ENCODE measurements around the gene MED31. TPM values are rescaled to one million over a fixed set of nuclear protein-coding genes. Genes with fewer than 3 reads are reported as not detected.

The MED31 gene
- total and polyA plus RNA-seq, 2 donors (not counting 3 experiments of a cell fraction or from before 2014, with no cell fraction given) = 13.7 to 29.4 TPM

DNA sequence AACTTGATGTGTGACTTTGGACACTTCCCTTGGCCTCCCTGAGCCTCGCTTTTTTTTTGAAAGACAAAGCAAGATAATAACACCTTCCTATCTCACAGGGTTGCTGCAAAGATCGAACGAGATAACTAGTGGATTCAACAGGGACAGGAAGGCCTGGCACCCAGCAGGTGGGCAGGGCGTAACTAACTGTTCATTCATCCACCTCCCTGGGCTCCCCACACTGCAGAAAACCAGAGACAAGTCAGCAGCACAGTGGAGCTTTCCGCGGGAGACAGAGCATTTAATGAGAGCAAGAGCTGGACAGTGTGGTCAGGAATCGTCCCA lies 33.0 kb upstream of the MED31 start:
- POLR2A ChIA-PET = no interaction called here
- H3K9me3 ChIP-seq (replicated peaks; ENCODE audit: control insufficient read depth, insufficient read depth, low read length) = no peaks in the 10 kb centered on the region
- H3K79me2 ChIP-seq (ENCODE audit: control insufficient read depth, insufficient read depth, low read length) = no peaks in the 10 kb centered on the region
- intact Hi-C loops (cut with micrococcal nuclease) (no loop called here), dilution Hi-C loops (cut with MboI; ENCODE audit: extremely low pct_ligation_motif_present, low sequenced_read_pairs) (no loop called here)
- H3K4me1 ChIP-seq (ENCODE audit: control insufficient read depth, extremely low read depth, insufficient read depth, low read length) = no peaks in the 10 kb centered on the region
- no peaks in the 10 kb centered on the region for H3K36me3 ChIP-seq (ENCODE audit: control insufficient read depth in 2 of 2, extremely low read depth in 1 of 2, insufficient read depth in 2 of 2, low read length in 2 of 2)
- CTCF ChIA-PET = interaction anchor here (1.2 to 1.3 kb wide), 3 partner anchors 16 to 159 kb away, joined by 5 to 7 read pairs (median 6); no protein-coding TSS in a partner anchor
- no peaks in the 10 kb centered on the region for H3K9me1 ChIP-seq (replicated peaks; ENCODE audit: control insufficient read depth, extremely low read depth, insufficient read depth, low read length)
- peaks cover 0 to 3% of the 10 kb centered on the region in 2 experiments for H3K27me3 ChIP-seq (ENCODE audit: control insufficient read depth in 2 of 2, insufficient read depth in 2 of 2, low read length in 2 of 2)
- no peaks in the 10 kb centered on the region for H4K20me1 ChIP-seq (replicated peaks; ENCODE audit: control insufficient read depth, extremely low read depth, insufficient read depth, low read length)
- no peak overlapping the region for H3K27ac ChIP-seq (ENCODE audit: insufficient read depth, low read depth, low read length)
- DNase-seq (ENCODE audit: low read depth, low spot score) = no peak
- no TSS peak for BruUV-seq (replicated peaks)
- H3K4me2 ChIP-seq (ENCODE audit: insufficient read depth, low read length) = no peak overlapping the region
- H3K4me3 ChIP-seq (replicated peaks in 1 of 3; ENCODE audit: insufficient read depth in 1 of 3, low read depth in 1 of 3, low read length in 3 of 3) = no peak overlapping the region
- H2AFZ ChIP-seq (ENCODE audit: low read depth, low read length) = no peak overlapping the region
- no peak for FAIRE-seq
- TF ChIP-seq JUN (IDR thresholded peaks at IDR 0.05; ENCODE audit: borderline replicate concordance, insufficient read depth, insufficient read length, low read depth) (no peak), FOS (IDR thresholded peaks at IDR 0.05; ENCODE audit: borderline replicate concordance, insufficient read depth, low read length) (no peak), CTCF (IDR thresholded peaks at IDR 0.05; ENCODE audit: extremely low read depth in 1 of 2, insufficient read depth in 1 of 2, low read depth in 1 of 2, low read length in 2 of 2) (no peak), MAX (IDR thresholded peaks at IDR 0.05; ENCODE audit: insufficient read depth, insufficient read length) (no peak), GATA2 (IDR thresholded peaks at IDR 0.05; ENCODE audit: insufficient read depth, insufficient read length, low read depth, low read length) (no peak), POLR2A (IDR thresholded peaks at IDR 0.05; ENCODE audit: low read depth, low read length) (no peak), EZH2 (IDR thresholded peaks at IDR 0.05; ENCODE audit: borderline replicate concordance, low read depth, low read length, severe bottlenecking) (no peak), POLR2AphosphoS5 (IDR thresholded peaks at IDR 0.05; ENCODE audit: insufficient read depth, low read depth, low read length) (no peak), MYC (IDR thresholded peaks at IDR 0.05; ENCODE audit: low read depth, low read length) (no peak)
- no peak overlapping the region for H3K9ac ChIP-seq (replicated peaks; ENCODE audit: extremely low read depth, insufficient read depth, low read length)

All from endothelial cell of umbilical vein (primary cell).